Midbrain (tissue), 1 donor: ENCODE results near the gene SSR1.

Experiments
- DNase-seq: peaks from one replicate; lab custom pipeline; 2025; lab: John Stamatoyannopoulos, UW

Gene SSR1

GRCh38 chr6:7257521-7258230 is 55.3 kb downstream of the SSR1 start:
- no peak for DNase-seq

DNA sequence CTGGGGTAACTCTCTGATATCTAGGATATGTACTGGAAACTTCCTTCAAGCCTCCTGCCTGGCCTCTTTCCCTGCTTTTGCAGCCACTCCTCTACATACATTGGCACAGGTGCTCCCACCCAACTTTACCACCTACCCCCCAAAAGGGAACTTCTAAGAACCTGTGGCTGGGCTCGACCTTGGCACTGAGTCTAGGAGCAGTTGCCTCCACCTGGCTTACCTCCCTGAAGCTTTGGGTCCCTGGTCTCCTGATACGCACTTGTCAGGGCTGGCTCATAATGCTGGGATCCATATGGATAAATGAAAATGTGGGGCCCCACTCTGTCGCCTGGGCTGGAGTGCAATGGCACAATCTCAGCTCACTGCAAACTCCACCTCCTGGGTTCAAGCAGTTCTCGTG is 56.2 kb downstream of the SSR1 start:
- no peak for DNase-seq

DNA sequence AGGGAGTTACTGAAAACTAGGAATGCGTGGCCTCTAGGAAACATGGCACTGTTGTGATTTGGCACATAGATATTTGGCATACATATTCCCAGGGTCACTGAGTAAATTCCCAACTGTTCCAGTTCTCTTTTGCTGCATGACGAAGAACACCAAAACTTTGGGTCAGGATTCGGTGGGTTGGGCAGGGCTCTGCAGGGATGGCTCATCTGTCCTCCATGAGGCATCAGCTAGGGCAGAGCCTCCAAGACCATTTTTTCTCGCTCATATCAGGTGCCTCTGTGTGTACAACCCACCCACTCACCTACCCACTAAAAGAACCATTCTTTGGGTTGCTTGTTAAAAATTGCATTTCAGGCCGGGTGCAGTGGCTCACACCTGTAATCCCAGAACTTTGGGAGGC is 57.1 kb downstream of the SSR1 start:
- DNase-seq: no peak

DNA sequence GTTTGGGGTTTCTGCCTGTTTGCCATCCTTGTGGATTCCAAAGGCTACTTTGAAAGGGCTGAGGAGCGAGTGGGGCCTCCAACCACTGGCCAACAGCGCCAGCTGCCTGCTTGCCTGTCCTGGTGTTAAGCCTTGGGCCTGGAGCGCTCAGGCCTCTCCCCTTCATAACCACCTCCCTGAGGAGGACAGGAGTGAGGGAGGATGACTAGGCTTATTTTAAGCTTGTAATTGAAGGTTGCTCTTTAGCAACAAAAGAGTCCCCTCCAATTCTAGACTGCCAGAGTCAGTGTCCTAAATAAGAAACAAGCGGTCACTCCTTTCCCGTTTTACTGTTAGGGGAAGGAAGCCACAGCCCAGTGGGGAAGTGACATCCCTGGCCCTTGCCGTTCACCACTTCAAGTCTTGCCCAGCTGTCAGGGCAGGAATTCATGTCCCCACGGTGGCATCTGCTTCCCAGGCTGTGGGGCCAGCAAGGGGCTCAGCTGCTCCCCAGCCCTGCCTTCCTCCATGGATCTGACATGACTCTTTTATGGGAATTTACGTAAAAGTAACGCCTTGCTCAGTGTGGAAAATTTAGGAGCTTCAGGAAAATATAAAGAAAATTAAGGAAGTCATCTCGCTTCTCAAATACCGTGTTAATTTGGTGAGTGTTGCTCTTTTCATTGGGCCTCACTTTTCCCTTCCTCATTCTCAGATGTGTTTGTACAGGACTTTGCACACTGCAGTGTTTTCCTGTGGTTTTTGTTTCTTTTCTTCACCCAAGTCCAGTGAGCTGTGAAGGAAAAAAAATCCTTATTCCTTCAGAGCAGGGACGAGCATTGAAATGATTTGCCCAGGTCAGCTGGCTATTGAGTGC is 57.8 kb downstream of the SSR1 start:
- no peak for DNase-seq

DNA sequence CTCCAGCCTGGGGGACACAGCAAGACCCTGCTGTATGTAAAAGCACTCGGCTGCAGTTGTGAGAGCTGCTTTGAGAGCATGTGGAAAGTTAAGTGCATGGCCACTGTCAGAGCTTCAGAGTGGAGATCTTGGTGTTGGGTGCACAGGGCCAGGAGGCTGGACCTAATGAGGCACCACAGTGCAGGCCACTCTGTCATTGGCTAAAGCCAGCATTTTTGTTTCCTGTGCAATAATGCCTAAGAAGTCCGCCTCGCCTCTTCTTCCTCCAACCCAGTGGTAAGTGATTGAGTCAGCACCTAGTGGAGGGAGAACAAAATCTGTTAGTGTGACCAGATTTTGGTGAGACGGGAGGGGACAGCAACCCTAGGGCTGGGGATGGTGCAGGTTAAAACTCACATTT is 60.6 kb downstream of the SSR1 start:
- no peak for DNase-seq

DNA sequence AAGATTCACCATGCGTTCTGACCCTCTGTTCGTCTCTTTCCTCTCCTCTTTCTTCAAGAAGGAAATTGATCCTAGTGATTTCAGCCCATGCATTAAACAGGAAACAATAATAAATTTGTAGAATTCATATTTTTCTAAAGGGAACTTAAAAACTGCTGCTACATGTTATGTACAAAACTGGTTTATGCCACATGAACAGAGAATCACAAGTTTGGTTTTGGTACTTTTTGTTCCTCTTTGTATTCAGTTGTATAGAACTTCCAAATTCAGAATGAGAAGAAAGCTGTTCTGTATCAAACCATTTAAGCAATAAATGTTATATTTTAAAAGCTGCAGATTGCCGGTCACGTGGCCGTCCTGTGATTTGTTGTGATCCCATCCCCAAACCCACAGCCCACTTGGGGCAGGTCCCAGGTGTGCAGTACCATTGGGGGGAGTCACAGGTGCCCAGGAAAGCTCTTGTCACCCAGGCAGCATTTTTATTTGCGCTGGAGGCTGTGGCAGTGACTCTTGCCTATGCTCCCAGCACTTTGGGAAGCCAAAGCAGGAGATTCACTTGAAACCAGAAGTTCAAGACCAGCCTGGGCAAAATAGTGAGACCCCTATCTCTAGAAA is 61.2 kb downstream of the SSR1 start:
- DNase-seq: no peak

- no peak for DNase-seq
Measured at GRCh38 chr6:7250812-7251211, 62.2 kb downstream of the SSR1 start.

DNA sequence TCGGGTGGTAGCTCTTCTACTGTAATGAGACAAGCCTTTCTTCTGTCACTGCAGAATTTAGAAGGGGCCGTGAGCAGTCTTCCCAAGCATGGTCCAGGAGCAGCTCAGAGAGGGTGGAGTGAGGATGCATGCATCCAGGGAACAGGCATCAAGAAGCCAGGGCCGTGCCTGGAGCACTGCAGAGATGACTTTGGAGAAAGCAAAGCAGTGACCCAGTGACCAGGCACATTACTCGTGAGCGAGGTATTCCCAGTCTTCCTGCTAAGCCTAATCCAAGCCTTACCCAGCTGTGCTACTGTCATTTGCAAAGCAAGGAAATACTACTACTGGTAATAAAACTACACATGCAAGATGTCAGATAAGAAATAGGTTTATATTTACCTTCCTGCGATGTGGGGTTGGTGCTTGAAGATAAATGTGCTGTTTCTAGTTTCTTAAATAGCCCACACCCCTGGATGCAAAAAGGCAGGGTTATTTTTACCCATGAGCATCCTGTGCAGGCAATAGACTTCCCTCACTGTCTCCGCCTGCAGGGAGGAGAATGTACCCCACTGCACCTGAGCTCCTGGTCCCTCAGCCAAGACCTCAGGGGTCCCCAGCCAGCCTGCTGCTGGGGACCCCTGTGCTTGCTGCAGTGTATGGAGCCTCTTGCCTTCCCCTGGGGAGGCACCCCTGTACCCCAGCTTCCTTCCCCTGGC is 62.9 kb downstream of the SSR1 start:
- DNase-seq: no peak

DNA sequence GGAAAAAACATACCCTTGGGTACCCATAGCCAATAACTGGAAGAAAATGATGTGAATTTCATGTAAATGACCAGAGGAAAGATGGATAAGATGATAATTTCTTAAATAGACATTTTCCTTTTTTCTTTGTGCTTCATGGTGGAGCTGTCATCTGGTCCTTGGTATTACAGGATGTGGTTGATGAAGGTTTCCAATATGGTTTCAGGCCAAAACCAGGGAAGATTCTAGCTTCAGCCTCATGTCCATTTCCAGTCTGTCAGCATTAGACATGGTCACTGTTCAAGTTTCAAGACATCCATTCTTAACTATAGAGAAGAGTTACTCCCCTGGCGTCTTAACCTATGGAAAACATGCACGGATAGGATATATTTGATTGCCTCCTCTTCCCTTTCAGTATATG is 63.6 kb downstream of the SSR1 start:
- DNase-seq: no peak

GRCh38 chr6:7247828-7248227 is 65.2 kb downstream of the SSR1 start:
- no peak for DNase-seq

GRCh38 chr6:7247179-7247456 is 65.9 kb downstream of the SSR1 start:
- DNase-seq: no peak

GRCh38 chr6:7246401-7247178 is 66.4 kb downstream of the SSR1 start:
- DNase-seq: no peak

DNA sequence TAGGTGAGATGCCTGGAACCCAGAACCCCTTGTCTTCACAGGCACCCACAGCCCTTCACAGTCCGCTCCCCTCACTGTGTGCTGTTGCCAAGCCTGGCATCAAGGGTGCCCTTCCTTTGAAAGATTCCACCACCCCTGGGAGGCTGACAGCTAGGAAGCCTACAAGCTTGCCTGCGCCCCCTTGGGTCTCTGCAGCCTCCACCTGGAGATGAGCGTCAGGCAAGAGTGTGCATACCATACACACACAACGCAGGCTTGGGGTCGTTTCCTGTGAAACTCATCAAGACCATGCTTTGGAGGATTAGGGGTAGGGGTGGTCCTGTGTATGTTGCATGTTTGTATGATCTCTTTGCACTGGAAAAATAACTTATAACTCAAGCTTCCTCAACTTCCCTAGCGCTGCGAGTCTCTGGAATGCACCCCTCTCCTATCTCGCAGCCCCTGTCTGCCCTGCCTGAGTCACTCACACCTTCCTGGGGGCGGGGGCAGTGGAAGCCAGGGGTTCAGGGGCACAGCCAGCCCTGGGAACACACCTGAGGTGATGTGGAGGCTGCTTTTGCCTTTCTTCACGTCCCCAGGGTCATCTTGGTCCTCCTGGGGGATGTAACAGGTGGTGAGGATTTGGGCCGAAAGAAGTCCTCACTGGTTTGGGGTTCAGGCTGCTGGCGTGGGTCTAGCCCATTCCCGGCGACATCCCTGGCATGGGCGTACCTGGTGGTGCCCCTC is 67.2 kb downstream of the SSR1 start:
- DNase-seq: no peak

- DNase-seq: peak; percentile 68
Measured at GRCh38 chr6:7243179-7243981, 69.6 kb downstream of the SSR1 start.

GRCh38 chr6:7242835-7243178 is 70.2 kb downstream of the SSR1 start:
- DNase-seq: no peak

DNA sequence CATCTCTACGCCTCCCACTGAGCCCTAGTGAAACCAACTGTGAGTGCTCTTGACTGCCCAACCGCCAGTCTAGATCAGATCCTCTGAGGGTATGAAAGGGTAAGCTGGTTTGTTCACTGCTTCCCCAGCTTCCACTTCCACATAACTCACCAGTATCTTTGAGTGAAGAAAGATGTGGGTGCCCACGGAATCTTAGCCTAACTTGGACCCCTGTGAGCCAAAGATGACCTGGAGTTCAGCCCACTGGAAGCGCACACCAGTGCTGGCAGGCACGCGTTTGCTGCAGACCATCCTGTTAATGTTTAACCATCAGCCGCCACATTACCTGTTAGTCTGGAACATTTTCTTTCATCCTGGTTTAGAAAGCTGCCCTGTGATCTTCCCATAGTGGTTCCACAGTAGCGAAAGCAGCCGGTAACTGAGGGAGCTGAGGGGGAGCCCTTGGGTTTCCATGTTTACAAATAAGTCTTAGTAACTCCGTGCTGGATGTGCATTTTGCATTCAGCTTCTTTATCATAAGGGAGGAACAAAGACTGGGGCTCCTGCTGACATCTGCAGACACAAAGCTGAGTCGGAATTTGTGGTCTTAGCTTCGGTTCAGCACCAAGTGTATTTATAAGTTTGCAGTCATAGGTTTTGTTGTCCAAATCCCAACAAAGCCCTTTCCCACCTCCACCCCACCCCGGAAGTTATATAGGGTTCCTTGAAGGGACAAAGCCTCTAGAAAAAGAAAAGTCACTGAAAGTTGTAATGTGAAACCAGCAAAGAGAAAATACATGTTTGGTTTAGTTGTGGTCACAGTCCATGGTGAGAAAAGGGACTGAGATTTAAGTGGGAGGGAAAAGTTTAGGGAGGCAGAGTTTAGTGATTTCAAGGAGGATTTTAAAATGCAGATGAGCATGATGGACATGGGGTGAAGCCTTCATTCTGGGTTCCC is 71.0 kb downstream of the SSR1 start:
- DNase-seq: no peak

GRCh38 chr6:7241160-7241559 is 71.8 kb downstream of the SSR1 start:
- no peak for DNase-seq

- DNase-seq: no peak
Measured at GRCh38 chr6:7240351-7240750, 72.6 kb downstream of the SSR1 start.

DNA sequence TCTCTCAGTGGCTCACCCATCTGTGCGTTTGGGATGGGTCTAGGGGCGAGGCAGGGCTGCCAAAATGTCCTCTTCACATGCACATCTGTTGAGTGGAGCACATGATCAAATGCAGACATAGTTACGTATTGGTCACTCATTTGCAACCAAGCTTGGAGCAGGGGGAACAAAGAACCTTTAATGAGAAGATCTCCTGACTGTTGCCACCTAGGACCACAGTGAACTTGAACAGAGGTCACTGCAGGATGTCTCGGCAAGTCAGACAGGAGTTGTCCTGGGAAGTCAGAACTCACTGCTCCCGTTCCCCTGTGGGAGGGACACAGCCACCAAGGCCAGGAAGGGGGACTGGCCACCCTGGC is 73.4 kb downstream of the SSR1 start:
- DNase-seq: no peak
